A549 treated with AZD9567 at 1 μM for 4 hours (cell line): ENCODE measurements around the gene EDN3. TPM values are rescaled to one million over a fixed set of nuclear protein-coding genes. Genes with fewer than 3 reads are reported as not detected.

Source experiments
- total RNA-seq: library from RNA; stranded (reverse); fragments of 200-300 nt; extraction: Qiagen RNA extraction; gene quantifications from 5 replicates; pipeline ENCODE4 v1.2.3, GENCODE V29; 2022; ENCODE audit not compliant: insufficient read depth

The EDN3 gene, protein sequence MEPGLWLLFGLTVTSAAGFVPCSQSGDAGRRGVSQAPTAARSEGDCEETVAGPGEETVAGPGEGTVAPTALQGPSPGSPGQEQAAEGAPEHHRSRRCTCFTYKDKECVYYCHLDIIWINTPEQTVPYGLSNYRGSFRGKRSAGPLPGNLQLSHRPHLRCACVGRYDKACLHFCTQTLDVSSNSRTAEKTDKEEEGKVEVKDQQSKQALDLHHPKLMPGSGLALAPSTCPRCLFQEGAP
- total RNA-seq = 0.96 to 1.9 TPM (median 1.2 TPM) in 5 replicates

GRCh38 chr20:59300333-59301081 lies at the start of gene EDN3:
TSS of gene EDN3 (plus strand) at chr20:59300611. CDS start at chr20:59300813, 202 bp downstream.

Other genes starting within 250 kb of the EDN3 start
- gene ZNF831, start 136.8 kb upstream of the EDN3 start, total RNA-seq = not detected in 5 replicates